SIG-M5 treated with dmso at 0.1 percent for 504 hours (cell line): ENCODE data around the gene GPR152.
A peak's percentile ranks its signal among the peaks of the same experiment; 100 is the strongest.
"Not testable (repeated sequence)": the region's sequence is repeated elsewhere in the genome, so short reads cannot be mapped to it uniquely, and the experiment has no call there.

Experiments used
- DNase-seq: peaks from one replicate; lab custom pipeline; 2025; ENCODE audit not compliant: unreplicated experiment; lab: John Stamatoyannopoulos, UW

Gene GPR152

DNA sequence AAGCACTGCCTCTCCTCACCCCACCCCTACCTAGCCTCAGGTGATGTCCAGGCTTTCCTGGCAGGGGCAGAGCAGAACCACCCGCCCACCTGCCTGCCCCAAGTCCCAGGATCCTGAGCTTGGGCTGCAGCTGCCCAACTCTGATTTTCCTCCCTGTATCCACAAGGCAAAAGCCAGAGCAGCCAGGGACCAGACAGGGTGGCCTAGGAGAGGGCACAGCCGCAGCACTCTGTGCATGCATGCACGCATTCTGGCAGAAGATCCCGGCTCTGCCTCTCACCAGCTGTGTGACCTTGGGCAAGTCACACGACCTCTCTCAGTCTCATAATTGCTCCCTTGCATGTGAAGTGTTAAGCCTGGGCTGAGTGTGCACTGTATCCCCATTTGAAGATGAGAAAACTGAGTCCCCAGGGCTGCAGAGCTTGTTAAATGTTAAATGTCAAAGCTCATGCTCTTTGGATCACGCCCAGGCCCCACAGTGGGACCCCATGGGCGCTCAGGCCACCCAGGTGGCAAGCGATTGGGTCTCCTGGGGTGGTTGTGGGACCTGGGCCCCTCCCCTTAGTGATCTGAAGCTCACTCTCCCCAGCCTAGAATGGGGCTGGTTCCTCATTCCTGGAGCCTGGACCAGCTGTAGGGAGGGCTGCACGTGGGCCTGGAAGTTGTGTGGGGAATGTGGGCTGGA lies 39.9 kb downstream of the GPR152 start:
- no peak for DNase-seq

DNA sequence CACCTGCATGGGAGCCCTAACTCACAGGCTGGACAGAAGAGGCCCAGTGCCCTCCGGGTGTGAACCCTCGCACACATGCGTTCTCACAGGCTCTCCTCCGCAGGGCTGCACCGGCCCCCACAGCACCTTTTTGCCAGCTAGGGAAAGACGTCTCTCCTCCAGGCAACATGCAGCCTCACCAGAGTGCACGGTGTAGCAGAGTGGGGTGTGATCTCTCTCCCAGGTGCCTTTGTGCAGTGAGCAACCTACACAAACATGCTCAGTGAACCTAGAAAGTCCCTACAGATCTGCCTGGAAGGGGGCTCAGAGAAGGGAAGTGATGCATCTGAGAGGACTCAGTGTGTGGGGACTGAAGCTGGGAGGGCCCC lies 40.8 kb downstream of the GPR152 start:
- DNase-seq = no peak

DNA sequence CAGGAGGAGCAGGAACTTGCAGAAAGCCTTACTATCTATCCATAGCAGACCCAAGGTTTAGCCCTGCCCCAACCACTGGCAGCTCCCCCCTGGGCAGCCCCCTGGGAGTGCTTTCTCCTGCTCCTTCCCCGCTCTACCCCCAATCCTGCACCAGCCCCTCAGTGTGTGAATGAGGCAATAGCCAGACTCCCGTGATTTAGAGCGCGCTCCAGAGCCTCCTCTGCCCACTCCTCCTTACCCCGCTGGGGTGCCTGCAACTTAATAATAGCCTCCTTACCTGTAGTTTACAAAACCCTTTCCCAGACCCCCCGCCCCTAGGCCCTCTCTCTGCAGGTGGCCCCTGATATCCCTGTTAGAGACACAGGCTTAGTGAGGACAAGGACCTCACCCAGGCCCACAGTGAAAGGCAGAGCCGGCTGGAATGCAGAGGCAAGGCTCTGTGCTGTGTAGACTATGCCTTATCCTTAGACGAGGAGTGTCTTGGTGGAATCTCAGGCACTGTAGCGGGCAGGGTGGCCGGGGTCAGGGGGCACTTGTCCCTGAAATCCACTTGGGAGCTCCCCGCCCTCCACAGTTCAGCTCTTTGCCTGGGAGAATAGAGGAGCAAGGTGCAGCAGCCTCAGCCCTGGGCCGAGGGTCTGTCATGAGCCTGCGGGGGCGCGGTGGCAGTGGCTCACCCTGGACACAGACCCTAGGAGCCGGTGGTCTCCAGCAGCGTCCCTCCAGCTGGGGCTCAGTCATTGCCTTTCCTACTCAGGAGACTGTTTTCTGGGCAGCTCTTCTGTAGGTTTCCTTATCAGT lies 41.3 kb downstream of the GPR152 start:
- no peak for DNase-seq

DNA sequence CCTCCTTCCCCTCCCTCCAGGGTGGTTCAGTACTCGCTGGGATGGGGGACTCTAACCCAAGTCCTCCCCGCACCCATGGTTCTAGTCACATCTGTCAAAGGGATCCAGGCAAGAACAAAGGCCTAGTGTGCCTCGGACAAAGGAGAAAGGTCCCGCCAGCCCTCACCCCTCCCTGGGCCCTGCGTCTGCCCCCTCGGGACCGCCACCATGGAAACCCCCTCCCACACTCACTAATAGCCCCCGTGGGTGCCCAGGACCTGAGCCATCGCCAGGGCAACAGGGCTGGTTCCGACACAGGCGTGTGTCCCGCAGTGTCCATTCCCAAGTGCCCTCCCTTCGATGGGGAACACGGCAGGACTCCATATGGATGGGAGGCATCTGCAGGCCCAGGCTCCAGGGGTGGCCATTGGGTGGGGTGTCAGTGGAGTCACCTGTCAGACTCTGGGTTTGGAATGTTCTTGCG lies 42.1 kb downstream of the GPR152 start:
- DNase-seq = no peak

DNA sequence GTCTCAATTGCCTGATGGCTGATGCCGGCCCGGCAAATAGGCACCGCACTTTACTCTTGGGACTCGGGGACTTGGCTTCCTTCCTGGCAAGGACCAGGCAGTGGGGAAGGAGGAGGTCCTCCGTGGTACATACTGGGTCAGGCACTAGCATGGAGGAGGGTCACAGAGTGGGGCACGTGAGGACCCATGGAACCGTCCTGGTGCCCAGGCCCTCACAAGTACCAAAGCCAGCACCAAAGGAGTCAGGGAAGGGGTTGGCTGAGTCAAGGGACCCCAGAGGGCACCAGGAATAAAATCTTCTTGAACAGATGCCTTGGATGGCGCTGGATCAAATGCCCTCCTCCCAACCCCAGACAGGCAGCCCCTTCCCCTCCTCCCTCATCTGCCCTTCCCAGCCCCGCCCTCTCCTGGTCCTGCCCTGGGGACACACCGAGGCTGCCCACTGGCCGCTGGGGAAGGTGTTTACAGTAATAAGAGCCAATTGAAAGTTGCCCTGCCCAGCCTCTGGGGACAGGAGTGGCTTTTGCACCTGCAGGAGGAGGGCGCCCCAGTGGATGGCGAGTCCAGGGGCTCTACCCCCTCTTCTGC lies 42.7 kb downstream of the GPR152 start:
- DNase-seq = no peak

DNA sequence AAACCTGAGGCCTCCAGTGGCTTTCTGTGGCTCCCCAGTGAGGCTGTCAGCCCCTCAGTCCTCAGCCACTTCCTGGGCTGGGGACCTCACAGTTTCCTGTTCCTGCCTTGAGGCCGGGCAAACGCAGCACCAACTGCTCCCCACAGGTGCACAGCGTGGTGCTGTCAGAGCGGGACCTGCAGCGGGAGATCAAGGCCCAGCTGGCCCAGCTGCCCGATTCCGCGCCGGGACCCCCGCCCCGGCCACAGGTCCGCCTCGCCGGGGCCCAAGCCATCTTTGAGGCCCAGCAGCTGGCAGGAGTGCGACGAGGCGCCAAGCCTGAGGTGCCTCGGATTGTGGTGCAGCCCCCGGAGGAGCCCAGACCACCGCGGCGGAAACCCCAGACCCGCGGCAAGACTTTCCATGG lies 43.3 kb downstream of the GPR152 start:
- no peak for DNase-seq

DNA sequence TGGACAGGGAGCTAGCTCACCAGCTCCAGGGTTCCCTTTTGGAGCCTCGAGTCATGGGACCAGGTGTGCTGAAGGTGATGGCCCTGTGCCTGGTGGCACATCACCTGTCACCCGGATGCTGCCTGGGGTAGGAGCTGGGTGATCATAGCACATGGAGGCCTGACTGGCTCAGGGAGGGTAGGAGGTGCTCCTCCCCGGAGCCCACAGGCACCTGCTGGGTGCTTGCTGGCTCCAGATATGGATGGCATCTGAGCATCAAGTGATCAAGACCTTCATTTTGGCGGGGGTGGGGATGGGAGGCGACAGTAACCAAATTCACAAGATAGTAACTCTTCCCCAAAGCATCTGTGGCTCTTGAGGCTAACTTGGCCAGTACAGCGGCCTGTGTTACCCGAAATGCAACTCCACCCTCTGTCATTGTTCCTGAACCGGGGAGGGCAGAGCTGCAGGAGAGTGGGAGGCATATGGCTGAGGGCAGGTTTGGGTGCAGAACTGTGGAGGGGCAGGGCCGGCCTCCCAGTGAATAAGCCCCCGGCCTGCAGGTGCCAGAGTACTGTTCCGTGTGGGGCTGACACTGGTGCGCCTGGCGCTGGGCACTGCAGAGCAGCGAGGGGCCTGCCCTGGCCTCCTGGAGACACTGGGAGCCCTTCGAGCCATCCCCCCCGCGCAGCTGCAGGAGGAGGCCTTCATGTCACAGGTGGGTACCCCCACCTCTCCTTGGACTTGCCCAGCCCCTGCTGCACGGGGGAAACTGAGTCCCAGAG lies 43.9 kb downstream of the GPR152 start:
- no peak for DNase-seq

DNA sequence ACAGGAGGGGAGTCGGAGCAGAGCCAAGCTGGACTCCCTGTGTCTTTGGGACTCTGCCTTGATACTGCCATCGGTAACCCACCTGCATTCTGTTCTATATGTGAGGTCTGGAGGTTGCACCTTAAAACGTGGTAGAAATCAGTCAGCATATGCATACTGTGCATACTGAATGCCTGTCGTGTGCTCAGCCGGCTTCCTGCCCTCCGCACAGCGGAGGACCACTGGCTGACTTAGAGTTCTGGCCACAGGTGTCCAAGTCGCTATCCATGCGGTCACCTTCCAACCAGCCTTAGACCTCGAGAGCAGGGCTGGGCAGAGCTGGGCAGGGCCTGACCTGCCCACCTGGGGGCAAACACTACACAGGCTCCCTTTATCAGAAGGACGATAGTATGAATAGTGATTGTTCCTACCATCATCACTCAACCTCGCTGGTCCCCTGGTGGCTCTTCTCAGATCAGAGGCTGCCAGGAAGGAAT lies 44.8 kb downstream of the GPR152 start:
- DNase-seq = no peak

DNA sequence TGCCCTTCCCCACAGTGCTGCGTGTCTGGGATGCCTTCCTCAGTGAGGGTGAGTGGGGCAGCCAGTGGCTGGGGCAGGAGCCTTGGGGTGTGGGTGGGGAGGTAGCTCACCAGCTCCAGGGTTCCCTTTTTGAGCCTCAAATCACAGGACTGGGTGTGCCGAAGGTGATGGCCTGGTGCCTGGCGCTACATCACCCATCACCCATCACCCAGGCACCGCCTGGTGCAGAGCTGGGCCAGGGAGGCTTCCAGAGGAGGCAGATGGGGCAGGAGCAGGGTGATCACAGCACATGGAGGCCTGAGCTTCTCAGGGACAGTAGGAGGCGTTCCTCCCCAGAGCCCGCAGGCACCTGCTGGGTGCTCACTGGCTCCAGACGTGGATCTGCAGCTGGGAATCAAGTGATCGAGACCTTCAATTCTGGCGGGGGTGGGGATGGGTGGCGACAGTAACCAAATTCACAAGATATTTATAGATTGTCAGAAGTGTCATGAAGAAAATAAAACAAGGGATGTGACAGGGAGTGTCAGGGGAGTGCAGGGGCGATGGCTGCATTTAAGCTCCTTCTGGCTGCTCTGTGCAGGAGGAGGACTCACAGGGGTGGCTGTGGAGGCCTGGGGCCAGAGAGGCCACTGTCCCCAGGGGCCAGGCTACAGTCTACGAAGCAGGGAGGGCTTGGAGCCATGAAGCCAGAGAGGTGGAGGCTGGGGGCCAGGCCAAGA lies 45.4 kb downstream of the GPR152 start:
- DNase-seq = no peak

DNA sequence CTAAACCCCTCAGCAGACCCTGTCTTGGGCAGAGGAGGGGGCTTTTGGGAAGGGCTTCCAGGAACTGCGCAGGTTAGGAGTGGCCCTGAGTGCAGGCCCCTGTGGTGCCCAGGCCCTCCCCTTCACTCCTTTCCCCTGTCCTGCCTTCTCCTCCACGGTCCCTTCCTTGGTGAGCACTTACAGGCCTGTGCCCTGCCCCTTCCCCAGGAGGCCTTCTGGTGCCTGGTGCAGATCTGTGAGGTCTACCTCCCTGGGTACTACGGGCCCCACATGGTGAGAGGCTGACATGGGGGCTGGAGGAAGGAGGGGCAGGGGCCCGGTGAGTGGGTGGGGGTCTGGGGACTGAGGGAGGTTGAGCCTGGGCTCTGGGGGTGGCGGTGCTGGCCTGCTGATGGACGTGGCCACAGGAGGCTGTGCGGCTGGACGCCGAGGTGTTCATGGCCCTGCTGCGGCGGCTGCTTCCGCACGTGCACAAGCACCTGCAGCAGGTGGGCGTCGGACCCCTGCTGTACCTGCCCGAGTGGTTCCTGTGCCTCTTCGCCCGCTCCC lies 46.0 kb downstream of the GPR152 start:
- no peak for DNase-seq

DNA sequence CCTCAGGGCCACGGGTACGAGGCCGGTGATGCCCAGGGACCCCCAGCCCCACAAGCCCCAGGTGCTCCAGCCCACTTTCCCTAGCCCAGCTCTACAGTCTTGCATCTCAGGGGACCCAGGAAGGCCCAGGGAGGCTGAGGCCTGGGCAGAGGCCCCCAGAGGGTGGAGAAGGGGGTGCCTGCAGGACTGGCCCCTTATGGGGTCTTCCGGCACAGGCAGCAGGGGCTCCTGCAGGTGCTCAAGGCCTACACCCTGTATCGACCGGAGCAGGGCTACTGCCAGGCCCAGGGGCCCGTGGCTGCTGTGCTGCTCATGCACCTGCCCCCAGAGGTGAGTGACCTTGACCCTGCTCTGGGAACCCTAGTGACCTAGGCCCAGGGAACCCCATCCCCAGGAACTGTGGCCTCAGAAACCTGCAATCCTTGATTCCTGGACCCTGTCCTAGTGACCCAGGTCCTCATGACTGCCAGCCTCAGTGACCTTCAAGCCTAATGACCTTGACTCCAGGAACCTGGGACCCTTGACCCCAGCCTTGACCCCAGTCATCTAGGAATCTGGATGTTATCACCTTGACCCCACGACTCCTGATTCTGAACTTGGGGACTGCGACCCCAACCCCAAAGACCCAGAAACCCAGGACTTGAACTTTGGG lies 46.7 kb downstream of the GPR152 start:
- DNase-seq = no peak

DNA sequence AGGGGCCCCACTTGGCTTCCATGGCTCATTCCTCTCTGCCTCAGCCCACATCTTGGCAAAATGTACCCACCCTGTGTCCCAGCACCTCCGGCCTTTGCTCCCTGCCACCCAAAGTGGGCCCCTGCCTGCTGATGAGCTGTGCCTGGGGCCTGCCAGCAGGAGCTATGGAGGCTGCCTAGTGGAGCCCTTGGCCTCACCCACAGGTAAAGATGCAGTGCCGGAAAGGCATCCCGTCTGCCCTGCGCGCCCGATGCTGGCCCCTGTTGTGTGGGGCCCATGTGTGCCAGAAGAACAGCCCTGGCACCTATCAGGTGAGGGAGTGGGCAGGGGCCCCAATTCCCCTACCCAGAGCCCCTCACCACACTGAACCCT lies 47.3 kb downstream of the GPR152 start:
- DNase-seq = no peak

DNA sequence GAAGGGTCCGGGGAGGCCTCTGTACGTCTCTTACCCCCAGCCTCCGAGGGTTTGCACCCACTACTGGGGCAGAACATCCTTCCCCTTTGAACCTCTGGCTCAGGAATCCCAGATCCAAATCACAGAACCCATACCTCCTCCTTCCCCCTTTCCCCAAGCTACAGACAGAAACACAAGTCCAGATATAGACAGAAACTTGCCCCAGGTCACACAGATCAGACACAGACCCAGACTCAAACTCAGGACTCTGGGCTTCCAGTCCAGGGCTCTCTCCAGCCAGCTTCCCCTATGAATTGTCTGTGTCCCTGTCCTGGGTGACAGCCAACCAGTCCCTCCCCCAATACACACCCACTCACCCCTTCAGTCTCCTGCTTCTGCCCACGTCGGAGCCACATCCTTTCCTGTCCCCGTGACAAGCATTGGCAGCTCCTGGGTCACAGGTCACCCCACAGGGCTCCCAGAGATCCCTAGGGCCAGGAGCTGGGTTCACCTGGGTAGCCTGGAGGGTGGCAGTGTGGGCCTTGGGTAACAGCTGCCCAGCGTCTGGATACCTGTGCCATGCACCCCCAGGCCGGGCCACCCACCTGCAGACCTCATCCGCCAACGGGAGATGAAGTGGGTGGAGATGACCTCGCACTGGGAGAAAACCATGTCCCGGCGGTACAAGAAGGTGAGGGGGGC lies 47.9 kb downstream of the GPR152 start:
- no peak for DNase-seq

DNA sequence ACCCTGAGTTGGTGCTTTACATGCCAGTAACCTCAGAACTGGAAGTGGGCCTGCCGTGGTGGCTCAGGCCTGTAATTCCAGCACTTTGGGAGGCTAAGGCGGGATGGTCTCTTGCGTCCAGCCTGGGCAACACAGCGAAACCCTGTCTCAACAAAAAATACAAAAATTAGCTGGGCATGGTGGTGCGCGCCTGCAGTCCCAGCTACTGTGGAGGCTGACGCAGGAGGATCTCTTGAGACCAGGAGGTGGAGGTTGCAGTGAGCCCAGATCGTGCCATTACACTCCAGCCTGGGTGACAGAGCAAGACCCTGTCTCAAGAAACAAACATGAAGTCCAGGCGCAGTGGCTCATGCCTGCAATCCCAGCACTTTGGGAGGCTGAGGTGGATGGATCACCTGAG lies 49.4 kb downstream of the GPR152 start:
- not testable (repeated sequence) for DNase-seq

DNA sequence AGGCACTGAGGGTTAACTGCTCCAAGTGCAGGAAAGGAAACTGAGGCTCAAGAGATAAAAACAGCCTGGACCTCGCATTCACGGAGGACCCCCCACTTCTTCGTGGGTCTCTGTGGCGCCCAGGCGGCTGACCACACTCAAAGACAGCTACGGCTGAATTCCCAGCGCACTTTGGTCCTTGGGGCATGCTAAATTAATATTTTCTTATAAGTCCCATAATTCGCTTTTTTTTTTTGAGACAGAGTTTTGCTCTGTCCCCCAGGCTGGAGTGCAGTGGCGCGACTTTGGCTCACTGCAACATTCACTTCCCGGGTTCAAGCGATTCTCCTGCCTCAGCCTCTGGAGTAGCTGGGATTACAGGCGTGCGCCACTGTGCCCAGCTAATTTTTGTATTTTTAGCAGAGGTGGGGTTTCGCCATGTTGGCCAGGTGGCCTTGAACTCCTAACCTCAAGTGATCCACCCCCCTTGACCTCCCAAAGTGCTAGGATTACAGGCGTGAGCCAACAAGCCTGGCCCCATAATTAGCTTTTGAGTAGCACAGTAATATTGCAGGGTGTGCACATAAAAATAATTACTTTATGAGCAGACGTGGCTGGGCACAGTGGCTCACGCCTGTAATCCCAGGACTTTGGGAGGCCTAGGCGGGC lies 50.2 kb downstream of the GPR152 start:
- not testable (repeated sequence) for DNase-seq

DNA sequence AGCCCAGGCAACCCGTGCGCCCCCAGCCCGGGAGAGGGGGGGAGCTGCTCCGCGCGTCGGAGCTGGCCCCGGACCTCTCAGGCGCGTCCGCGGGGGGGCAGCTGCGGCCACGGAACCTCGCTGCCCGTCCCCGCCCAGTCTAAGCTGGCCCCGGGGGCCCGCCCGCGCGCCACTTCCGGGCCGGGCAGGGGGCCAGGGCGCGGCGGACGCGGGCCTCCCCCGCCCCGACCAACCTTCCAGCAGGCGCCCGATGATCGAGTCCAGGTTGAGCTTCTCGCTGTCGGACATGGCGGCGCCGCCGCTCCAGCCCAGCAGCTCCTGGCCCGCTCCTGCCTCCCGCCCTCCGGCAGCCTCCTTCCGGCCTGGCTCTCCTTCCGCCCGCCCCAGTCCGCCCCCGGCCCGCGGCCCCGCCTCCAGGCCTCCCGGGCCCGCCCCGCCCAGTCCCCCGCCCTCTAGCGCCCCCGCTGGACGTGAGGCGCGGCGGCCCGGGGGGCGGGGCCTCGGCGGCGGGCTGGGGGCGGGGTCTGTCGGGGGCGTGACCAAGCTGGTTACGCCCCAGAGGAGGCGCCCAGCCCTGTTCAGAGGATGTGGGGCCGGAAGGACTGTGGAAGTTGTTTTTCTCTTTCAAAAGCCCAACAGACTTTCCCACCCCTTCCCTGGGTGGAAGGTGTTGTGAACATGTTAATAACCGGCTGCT lies 50.9 kb downstream of the GPR152 start, which contains the start of gene PPP1CA:
PPP1CA (minus strand) TSS at position 364 of the 697 bp plus-strand sequence; CDS start at position 288, 76 bp downstream.
- DNase-seq = peak; percentile 90
